ENCODE measurements around the gene ASTN2. TPM values are rescaled to one million over a fixed set of nuclear protein-coding genes. Genes with fewer than 3 reads are reported as not detected.

The ASTN2 gene
- total RNA-seq, 1 experiment from 2014 or later = 4.8 TPM

DNA sequence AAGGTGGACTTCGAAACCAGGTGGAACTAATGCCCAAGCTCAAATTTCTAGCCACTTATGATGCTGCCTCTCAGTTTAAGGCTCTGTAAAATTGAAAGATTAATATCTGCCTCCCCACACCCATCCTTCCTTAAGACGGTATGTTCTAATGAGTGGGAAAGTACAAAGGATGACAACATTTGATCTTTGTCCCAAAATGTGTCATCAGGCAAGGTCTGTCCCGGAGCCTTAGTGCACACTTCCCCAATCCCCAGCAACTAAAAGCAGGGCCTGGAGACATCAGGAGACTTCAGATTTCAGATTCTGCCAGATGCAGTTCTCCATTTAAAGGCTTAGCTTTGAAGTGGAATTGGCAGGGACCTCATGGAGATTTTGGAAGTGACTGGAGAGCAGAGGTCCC, 316.5 kb downstream of the ASTN2 start (continued):
- TF ChIP-seq RAD21 (IDR thresholded peaks at IDR 0.05; ENCODE audit: low read depth) (no peak), EZH2 (IDR thresholded peaks at IDR 0.05) (no peak), ZFX (IDR thresholded peaks at IDR 0.05) (no peak), POLR2AphosphoS5 (IDR thresholded peaks at IDR 0.05; ENCODE audit: low read depth, low read length) (no peak), YY1 (IDR thresholded peaks at IDR 0.05; ENCODE audit: extremely low read depth, insufficient replicate concordance, low read depth, low read length) (no peak)

DNA sequence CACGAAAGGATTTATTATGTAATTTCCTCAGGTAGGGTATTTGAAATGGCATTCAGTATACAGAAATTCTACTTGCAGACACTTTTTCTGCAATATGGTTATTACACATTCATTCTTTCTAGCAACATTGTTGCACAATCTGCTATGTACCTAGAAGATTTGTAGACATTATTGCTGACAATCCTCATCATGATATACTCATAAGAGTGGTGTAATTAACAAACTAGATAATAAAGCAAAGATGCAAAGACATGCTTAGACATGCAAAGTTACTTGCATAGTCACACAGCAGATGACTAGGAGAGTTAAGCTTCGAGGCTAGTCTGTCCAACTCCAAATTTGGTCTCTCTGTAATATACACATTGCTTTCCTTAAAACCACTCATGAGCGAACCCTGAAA, 317.1 kb downstream of the ASTN2 start:
- TF ChIP-seq ELF1 (IDR thresholded peaks at IDR 0.05; ENCODE audit: borderline replicate concordance, low read depth) (no peak), ZFX (IDR thresholded peaks at IDR 0.05) (no peak), FOSL1 (IDR thresholded peaks at IDR 0.05; ENCODE audit: low read depth) (no peak), EZH2phosphoT487 (IDR thresholded peaks at IDR 0.05; ENCODE audit: borderline replicate concordance) (no peak), YY1 (IDR thresholded peaks at IDR 0.05; ENCODE audit: extremely low read depth, insufficient replicate concordance, low read depth, low read length) (no peak), RAD21 (IDR thresholded peaks at IDR 0.05; ENCODE audit: low read depth) (no peak), SRF (IDR thresholded peaks at IDR 0.05; ENCODE audit: low read depth) (no peak), EZH2 (IDR thresholded peaks at IDR 0.05) (no peak), JUND (IDR thresholded peaks at IDR 0.05) (no peak), SIN3A (IDR thresholded peaks at IDR 0.05; ENCODE audit: low read depth) (no peak), EGR1 (IDR thresholded peaks at IDR 0.05; ENCODE audit: low read depth) (no peak)
- TF ChIP-seq, protein P1, sequence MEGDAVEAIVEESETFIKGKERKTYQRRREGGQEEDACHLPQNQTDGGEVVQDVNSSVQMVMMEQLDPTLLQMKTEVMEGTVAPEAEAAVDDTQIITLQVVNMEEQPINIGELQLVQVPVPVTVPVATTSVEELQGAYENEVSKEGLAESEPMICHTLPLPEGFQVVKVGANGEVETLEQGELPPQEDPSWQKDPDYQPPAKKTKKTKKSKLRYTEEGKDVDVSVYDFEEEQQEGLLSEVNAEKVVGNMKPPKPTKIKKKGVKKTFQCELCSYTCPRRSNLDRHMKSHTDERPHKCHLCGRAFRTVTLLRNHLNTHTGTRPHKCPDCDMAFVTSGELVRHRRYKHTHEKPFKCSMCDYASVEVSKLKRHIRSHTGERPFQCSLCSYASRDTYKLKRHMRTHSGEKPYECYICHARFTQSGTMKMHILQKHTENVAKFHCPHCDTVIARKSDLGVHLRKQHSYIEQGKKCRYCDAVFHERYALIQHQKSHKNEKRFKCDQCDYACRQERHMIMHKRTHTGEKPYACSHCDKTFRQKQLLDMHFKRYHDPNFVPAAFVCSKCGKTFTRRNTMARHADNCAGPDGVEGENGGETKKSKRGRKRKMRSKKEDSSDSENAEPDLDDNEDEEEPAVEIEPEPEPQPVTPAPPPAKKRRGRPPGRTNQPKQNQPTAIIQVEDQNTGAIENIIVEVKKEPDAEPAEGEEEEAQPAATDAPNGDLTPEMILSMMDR (IDR thresholded peaks at IDR 0.05 in 2 of 3, conservative IDR thresholded peaks at IDR 0.05 in 1 of 3; ENCODE audit: borderline replicate concordance in 1 of 3, insufficient read depth in 1 of 3, low read depth in 2 of 3, low read length in 2 of 3) = no peak
- TF ChIP-seq, protein P2, sequence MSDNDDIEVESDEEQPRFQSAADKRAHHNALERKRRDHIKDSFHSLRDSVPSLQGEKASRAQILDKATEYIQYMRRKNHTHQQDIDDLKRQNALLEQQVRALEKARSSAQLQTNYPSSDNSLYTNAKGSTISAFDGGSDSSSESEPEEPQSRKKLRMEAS (IDR thresholded peaks at IDR 0.05) = no peak
- H3K4me2 ChIP-seq (ENCODE audit: low read length) = no peak overlapping the region
- H2AFZ ChIP-seq (ENCODE audit: low read depth, low read length, poor library complexity, severe bottlenecking) = no peak overlapping the region
- no peaks in the 10 kb centered on the region for H3K4me1 ChIP-seq (ENCODE audit: control insufficient read depth in 1 of 2, insufficient read depth in 2 of 2, low read length in 2 of 2)
- no peaks in the 10 kb centered on the region for H4K20me1 ChIP-seq (ENCODE audit: insufficient read depth)
- no peak overlapping the region for H3K9ac ChIP-seq (ENCODE audit: low read length)
- H3K27me3 ChIP-seq (ENCODE audit: insufficient read depth, low read length) = no peaks in the 10 kb centered on the region
- BruUV-seq (replicated peaks) = no TSS peak
- H3K27ac ChIP-seq (ENCODE audit: low read depth, low read length) = no peak overlapping the region
- RAD21 ChIA-PET (ENCODE audit: low non-redundant PET in 1 of 2, low total read pairs in 2 of 2, uncharacterized antibody in 2 of 2, unreplicated experiment in 2 of 2) = no interaction called here
- H3K36me3 ChIP-seq (ENCODE audit: control insufficient read depth in 1 of 2, insufficient read depth in 2 of 2, low read length in 2 of 2) = no peaks in the 10 kb centered on the region
- DNase-seq (ENCODE audit: low read depth, low spot score) = no peak
- no peaks in the 10 kb centered on the region for H3K79me2 ChIP-seq (ENCODE audit: insufficient read depth, low read length)
- H3K9me3 ChIP-seq (ENCODE audit: control insufficient read depth in 1 of 2, insufficient read depth in 1 of 2, low read depth in 1 of 2, low read length in 2 of 2) = no peaks in the 10 kb centered on the region
- no peak overlapping the region for H3K4me3 ChIP-seq (replicated peaks in 1 of 2; ENCODE audit: low read depth in 1 of 2, low read length in 2 of 2)
- no peak for ATAC-seq
- intact Hi-C loops (cut with micrococcal nuclease) = no loop called here
- no peaks in the 10 kb centered on the region for H3K9me2 ChIP-seq (ENCODE audit: insufficient read depth)
- CTCF ChIA-PET = no interaction called here
- POLR2A ChIA-PET = no interaction called here
